Measurements from ENCODE around the gene UBA1.

Gene UBA1

GRCh38 chrX:47170861-47171692 is 22.6 kb upstream of the UBA1 start:
- no peak for DNase-seq

GRCh38 chrX:47171996-47172395 is 21.6 kb upstream of the UBA1 start:
- no peak for DNase-seq

GRCh38 chrX:47172549-47172948 is 21.1 kb upstream of the UBA1 start:
- DNase-seq: no peak

GRCh38 chrX:47172971-47173792 is 20.4 kb upstream of the UBA1 start:
- DNase-seq: no peak

GRCh38 chrX:47174376-47174775 is 19.3 kb upstream of the UBA1 start:
- DNase-seq: no peak

GRCh38 chrX:47174846-47175587 is 18.6 kb upstream of the UBA1 start:
- no peak for DNase-seq

GRCh38 chrX:47175588-47175980 is 18.0 kb upstream of the UBA1 start:
- DNase-seq: no peak

GRCh38 chrX:47176101-47176740 is 17.4 kb upstream of the UBA1 start:
- no peak for DNase-seq

GRCh38 chrX:47177079-47177478 is 16.6 kb upstream of the UBA1 start:
- DNase-seq: no peak

- DNase-seq: no peak
These were observed 15.3 kb upstream of the UBA1 start for GRCh38 chrX:47178337-47178736.

GRCh38 chrX:47179221-47179927 is 14.3 kb upstream of the UBA1 start:
- DNase-seq: no peak

GRCh38 chrX:47179928-47180255 is 13.7 kb upstream of the UBA1 start:
- DNase-seq: no peak

- no peak for DNase-seq
These were observed 13.3 kb upstream of the UBA1 start for GRCh38 chrX:47180346-47180745.

- no peak for DNase-seq
These were observed 12.3 kb upstream of the UBA1 start for GRCh38 chrX:47181301-47181700.

- DNase-seq: no peak
These were observed 11.4 kb upstream of the UBA1 start for GRCh38 chrX:47182106-47182700.

GRCh38 chrX:47184486-47184885 is 9.1 kb upstream of the UBA1 start:
- DNase-seq: no peak

GRCh38 chrX:47185241-47185640 is 8.4 kb upstream of the UBA1 start:
- no peak for DNase-seq

- DNase-seq: no peak
These were observed 7.4 kb upstream of the UBA1 start for GRCh38 chrX:47186096-47186740.

- no peak for DNase-seq
These were observed 6.4 kb upstream of the UBA1 start for GRCh38 chrX:47187106-47187677.

GRCh38 chrX:47189906-47190305 is 3.7 kb upstream of the UBA1 start:
- DNase-seq: no peak

All from SHP77 (cell line).